Measurements from ENCODE around the gene CRABP2. TPM values are rescaled to one million over a fixed set of nuclear protein-coding genes. Genes with fewer than 3 reads are reported as not detected.

CRABP2 gene
- total and polyA plus RNA-seq, 2 donors (not counting 3 experiments of a cell fraction or from before 2014, with no cell fraction given): 0.32 to 1.0 TPM

DNA sequence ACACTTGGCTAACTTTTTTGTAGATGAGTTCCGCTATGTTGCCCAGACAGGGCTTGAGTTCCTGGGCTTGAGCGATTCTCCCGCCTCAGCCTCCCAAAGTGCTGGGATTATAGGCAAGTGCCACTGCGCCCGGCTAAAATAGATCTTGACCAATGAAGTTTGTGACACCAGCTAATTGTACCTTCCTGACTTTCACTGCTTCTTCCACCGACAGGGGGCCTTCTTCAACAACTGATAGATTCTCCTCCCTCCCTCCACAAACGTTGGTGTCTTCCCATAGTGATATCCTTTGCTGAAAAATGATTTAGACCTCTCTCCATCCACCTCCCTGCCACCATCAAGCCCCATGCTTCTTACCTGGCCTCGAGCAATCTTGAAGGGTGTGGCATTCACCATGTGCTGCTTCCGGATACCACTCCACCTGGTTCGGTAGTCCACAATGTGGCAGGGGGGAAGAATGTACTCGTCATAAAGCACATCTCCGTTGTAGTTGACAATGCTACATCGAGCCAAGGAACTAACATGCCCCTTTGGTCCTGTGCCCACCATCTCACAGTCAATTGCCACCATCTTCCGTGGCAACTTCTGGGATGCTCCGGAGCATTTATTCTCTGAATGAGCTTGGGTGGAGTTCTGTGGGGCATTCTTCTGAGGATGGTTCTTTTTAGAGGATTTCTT, 21.3 kb upstream of the CRABP2 start:
- dilution Hi-C loops (cut with MboI; ENCODE audit: extremely low pct_ligation_motif_present, low sequenced_read_pairs): no loop called here
- DNase-seq (ENCODE audit: low read depth, low spot score) (peak; percentile 62), FAIRE-seq (peak; percentile 78)
- Histone ChIP-seq H3K27me3 (ENCODE audit: control insufficient read depth in 2 of 2, insufficient read depth in 2 of 2, low read length in 2 of 2) (no peaks in the 10 kb centered on the region), H3K36me3 (ENCODE audit: control insufficient read depth in 2 of 2, extremely low read depth in 1 of 2, insufficient read depth in 2 of 2, low read length in 2 of 2) (peaks cover 10 to 18% of the 10 kb centered on the region in 2 experiments), H3K4me1 (ENCODE audit: control insufficient read depth, extremely low read depth, insufficient read depth, low read length) (peaks cover 32% of the 10 kb centered on the region), H3K9ac (replicated peaks; ENCODE audit: extremely low read depth, insufficient read depth, low read length) (no peak overlapping the region), H3K9me1 (replicated peaks; ENCODE audit: control insufficient read depth, extremely low read depth, insufficient read depth, low read length) (no peaks in the 10 kb centered on the region), H3K27ac (ENCODE audit: insufficient read depth, low read depth, low read length) (no peak overlapping the region), H3K4me2 (ENCODE audit: insufficient read depth, low read length) (peak overlapping the region; percentile 89), H3K79me2 (ENCODE audit: control insufficient read depth, insufficient read depth, low read length) (peaks cover 55% of the 10 kb centered on the region), H3K9me3 (replicated peaks; ENCODE audit: control insufficient read depth, insufficient read depth, low read length) (no peaks in the 10 kb centered on the region), H4K20me1 (replicated peaks; ENCODE audit: control insufficient read depth, extremely low read depth, insufficient read depth, low read length) (peaks cover 7% of the 10 kb centered on the region), H2AFZ (ENCODE audit: low read depth, low read length) (no peak overlapping the region), H3K4me3 (replicated peaks in 1 of 3; ENCODE audit: insufficient read depth in 1 of 3, low read depth in 1 of 3, low read length in 3 of 3) (peak overlapping the region in 1 of 3 experiments; percentile 79)
- CTCF ChIA-PET: interaction anchor here (0.6 to 5.3 kb wide), 71 partner anchors 8 to 201 kb away, joined by 3 to 546 read pairs (median 6); partner anchors contain the start of genes CRABP2, HDGF, INSRR and LRRC71
- POLR2A ChIA-PET: interaction anchor here (1.7 kb wide), 1 partner anchor 37 kb away, joined by 6 read pairs; no protein-coding TSS in a partner anchor
- no TSS peak for BruUV-seq (replicated peaks)
- intact Hi-C loops (cut with micrococcal nuclease): loop anchor here (1.0 kb wide), 6 partner anchors 37 to 201 kb away; partner anchors contain the start of gene NTRK1
- TF ChIP-seq FOS (IDR thresholded peaks at IDR 0.05; ENCODE audit: borderline replicate concordance, insufficient read depth, low read length) (no peak), EZH2 (IDR thresholded peaks at IDR 0.05; ENCODE audit: borderline replicate concordance, low read depth, low read length, severe bottlenecking) (no peak), POLR2AphosphoS5 (IDR thresholded peaks at IDR 0.05; ENCODE audit: insufficient read depth, low read depth, low read length) (no peak)
- TF ChIP-seq, protein P1, sequence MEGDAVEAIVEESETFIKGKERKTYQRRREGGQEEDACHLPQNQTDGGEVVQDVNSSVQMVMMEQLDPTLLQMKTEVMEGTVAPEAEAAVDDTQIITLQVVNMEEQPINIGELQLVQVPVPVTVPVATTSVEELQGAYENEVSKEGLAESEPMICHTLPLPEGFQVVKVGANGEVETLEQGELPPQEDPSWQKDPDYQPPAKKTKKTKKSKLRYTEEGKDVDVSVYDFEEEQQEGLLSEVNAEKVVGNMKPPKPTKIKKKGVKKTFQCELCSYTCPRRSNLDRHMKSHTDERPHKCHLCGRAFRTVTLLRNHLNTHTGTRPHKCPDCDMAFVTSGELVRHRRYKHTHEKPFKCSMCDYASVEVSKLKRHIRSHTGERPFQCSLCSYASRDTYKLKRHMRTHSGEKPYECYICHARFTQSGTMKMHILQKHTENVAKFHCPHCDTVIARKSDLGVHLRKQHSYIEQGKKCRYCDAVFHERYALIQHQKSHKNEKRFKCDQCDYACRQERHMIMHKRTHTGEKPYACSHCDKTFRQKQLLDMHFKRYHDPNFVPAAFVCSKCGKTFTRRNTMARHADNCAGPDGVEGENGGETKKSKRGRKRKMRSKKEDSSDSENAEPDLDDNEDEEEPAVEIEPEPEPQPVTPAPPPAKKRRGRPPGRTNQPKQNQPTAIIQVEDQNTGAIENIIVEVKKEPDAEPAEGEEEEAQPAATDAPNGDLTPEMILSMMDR (IDR thresholded peaks at IDR 0.05; ENCODE audit: extremely low read depth in 1 of 2, insufficient read depth in 1 of 2, low read depth in 1 of 2, low read length in 2 of 2): peak; percentile 66 to 69

Measured in endothelial cell of umbilical vein (primary cell).